ENCODE results near the gene MRPL58. TPM values are rescaled to one million over a fixed set of nuclear protein-coding genes. Genes with fewer than 3 reads are reported as not detected.

MRPL58 gene
- total RNA-seq, 1 experiment from 2014 or later = 195 TPM

DNA sequence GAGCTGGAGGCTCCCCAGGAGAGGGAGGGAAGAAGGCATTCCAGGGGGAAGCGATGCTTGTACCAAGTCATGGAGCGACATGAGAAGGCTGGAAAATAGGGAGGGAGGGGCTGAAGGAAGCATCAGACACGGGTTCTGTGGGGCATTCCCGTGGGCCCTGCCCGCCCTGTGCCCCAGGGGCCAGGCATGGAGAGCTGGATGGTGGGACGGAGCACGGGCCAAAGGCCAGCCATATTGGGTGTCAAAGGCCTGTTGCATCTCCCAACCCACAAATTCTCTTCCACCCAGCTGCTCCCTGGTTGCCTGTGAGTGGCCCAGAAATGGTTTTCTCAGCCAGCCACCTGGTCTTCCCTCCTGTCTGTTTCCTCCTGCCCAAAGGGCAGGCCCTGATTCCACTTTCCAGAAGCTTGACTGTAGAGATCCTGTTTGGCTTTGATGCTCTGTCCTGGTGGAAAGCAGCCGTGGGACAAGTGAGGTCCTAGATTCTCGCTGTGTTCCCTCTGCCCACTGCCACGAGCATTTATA lies 21.8 kb upstream of the MRPL58 start:
- H3K79me2 ChIP-seq (ENCODE audit: low read length) = peaks cover 29% of the 10 kb centered on the region
- no peak for DNase-seq
- H3K27ac ChIP-seq (ENCODE audit: low read length) = no peak overlapping the region
- H3K4me2 ChIP-seq (ENCODE audit: low read length) = no peak overlapping the region
- no peak overlapping the region for H2AFZ ChIP-seq (ENCODE audit: low read length)
- no peaks in the 10 kb centered on the region for H4K20me1 ChIP-seq (ENCODE audit: low read length)
- no peak for ATAC-seq
- no peaks in the 10 kb centered on the region for H3K9me2 ChIP-seq (replicated peaks; ENCODE audit: low read length)
- peaks cover 4% of the 10 kb centered on the region for H3F3A ChIP-seq (ENCODE audit: low read length, unreplicated experiment)
- H3K9ac ChIP-seq (ENCODE audit: low read length) = no peak overlapping the region
- no peaks in the 10 kb centered on the region for H3K27me3 ChIP-seq (ENCODE audit: low read length)
- peaks cover 20% of the 10 kb centered on the region for H3K4me1 ChIP-seq (ENCODE audit: insufficient read depth, low read length)
- intact Hi-C loops (cut with micrococcal nuclease) = no loop called here
- ChIA-PET POLR2A (ENCODE audit: unreplicated experiment) (no interaction called here), CTCF (interaction anchor here (0.6 to 2.1 kb wide), 2 partner anchors 29 to 280 kb away, joined by 5 to 6 read pairs; partner anchors contain the start of gene MIF4GD)
- no peak overlapping the region for H3K4me3 ChIP-seq (ENCODE audit: low read length)
- BruUV-seq (replicated peaks) = no TSS peak
- TF ChIP-seq EZH2phosphoT487 (IDR thresholded peaks at IDR 0.05; ENCODE audit: borderline replicate concordance, low read length) = no peak
- H3K9me3 ChIP-seq (ENCODE audit: low read length) = no peaks in the 10 kb centered on the region
- peaks cover 4% of the 10 kb centered on the region; the same call in 1 of the 2 replicates for H3K36me3 ChIP-seq (ENCODE audit: low read depth, low read length)

DNA sequence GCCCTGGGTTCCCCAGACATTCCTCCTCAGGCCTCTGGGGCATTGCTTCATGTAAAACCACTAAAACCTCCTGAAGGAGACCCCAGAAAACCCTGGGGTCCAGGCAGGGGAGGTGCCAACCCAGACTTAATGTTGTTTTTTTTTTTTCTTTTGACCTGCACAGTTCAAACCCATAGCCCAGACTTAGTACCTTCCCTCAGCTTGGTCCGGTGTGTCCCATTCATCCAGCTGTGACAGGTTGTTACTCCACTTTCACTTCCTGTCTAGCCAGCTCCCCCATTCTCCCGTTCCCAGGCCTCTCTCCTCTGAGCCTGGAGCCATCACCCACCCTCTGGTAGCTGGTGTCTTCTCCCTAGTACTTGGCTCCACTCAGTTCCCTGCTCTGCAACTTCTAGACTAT lies 20.2 kb upstream of the MRPL58 start:
- intact Hi-C loops (cut with micrococcal nuclease) = no loop called here
- TF ChIP-seq, protein P1, sequence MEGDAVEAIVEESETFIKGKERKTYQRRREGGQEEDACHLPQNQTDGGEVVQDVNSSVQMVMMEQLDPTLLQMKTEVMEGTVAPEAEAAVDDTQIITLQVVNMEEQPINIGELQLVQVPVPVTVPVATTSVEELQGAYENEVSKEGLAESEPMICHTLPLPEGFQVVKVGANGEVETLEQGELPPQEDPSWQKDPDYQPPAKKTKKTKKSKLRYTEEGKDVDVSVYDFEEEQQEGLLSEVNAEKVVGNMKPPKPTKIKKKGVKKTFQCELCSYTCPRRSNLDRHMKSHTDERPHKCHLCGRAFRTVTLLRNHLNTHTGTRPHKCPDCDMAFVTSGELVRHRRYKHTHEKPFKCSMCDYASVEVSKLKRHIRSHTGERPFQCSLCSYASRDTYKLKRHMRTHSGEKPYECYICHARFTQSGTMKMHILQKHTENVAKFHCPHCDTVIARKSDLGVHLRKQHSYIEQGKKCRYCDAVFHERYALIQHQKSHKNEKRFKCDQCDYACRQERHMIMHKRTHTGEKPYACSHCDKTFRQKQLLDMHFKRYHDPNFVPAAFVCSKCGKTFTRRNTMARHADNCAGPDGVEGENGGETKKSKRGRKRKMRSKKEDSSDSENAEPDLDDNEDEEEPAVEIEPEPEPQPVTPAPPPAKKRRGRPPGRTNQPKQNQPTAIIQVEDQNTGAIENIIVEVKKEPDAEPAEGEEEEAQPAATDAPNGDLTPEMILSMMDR (conservative IDR thresholded peaks at IDR 0.05; ENCODE audit: low read depth, low read length) = no peak
- TF ChIP-seq EZH2phosphoT487 (IDR thresholded peaks at IDR 0.05; ENCODE audit: borderline replicate concordance, low read length) (no peak), EZH2 (IDR thresholded peaks at IDR 0.05; ENCODE audit: low read length, unreplicated experiment) (no peak)
- H3K9me2 ChIP-seq (replicated peaks; ENCODE audit: low read length) = no peaks in the 10 kb centered on the region
- ChIA-PET CTCF (interaction anchor here (0.5 to 2.1 kb wide), 3 partner anchors 20 to 119 kb away, joined by 3 to 10 read pairs (median 5); partner anchors contain the start of gene HID1), POLR2A (ENCODE audit: unreplicated experiment) (interaction anchor here (0.6 kb wide), 1 partner anchor 9 kb away, joined by 10 read pairs; no protein-coding TSS in a partner anchor)
- no peaks in the 10 kb centered on the region for H3K27me3 ChIP-seq (ENCODE audit: low read length)
- H3K4me1 ChIP-seq (ENCODE audit: insufficient read depth, low read length) = peaks cover 20% of the 10 kb centered on the region
- H3K9me3 ChIP-seq (ENCODE audit: low read length) = no peaks in the 10 kb centered on the region
- H3K4me2 ChIP-seq (ENCODE audit: low read length) = peak overlapping the region; percentile 29; the same call in 1 of the 2 replicates
- H2AFZ ChIP-seq (ENCODE audit: low read length) = no peak overlapping the region
- no peaks in the 10 kb centered on the region for H3F3A ChIP-seq (ENCODE audit: low read length, unreplicated experiment)
- H3K4me3 ChIP-seq (ENCODE audit: low read length) = no peak overlapping the region
- peak overlapping the region; percentile 26 for H3K27ac ChIP-seq (ENCODE audit: low read length)
- no peak for DNase-seq
- no peaks in the 10 kb centered on the region for H4K20me1 ChIP-seq (ENCODE audit: low read length)
- no peak for ATAC-seq
- H3K79me2 ChIP-seq (ENCODE audit: low read length) = peaks cover 29% of the 10 kb centered on the region
- BruUV-seq (replicated peaks) = no TSS peak
- H3K9ac ChIP-seq (ENCODE audit: low read length) = no peak overlapping the region
- H3K36me3 ChIP-seq (ENCODE audit: low read depth, low read length) = peaks cover 4% of the 10 kb centered on the region; the same call in 1 of the 2 replicates

DNA sequence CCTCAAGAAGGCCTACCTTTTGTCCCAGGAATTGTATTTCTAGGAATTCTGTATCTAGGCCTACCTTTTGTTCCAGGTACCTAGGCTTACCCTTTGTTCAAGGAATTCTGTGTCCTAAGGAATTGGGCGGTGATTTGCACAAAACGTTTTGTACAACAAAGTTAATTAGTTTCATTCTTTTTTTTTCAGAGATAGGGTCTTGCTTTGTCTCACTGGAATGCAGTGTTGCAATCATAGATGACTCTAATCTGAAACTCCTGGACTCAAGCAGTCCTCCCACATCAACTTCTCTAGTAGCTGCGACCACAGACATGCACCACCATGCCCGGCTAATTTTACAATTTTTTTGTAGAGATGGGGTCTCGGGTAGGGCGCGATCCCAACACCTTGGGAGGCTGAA lies 18.0 kb upstream of the MRPL58 start:
- ChIA-PET POLR2A (ENCODE audit: unreplicated experiment) (no interaction called here), CTCF (no interaction called here)
- no peak overlapping the region for H3K9ac ChIP-seq (ENCODE audit: low read length)
- no TSS peak for BruUV-seq (replicated peaks)
- H3K9me2 ChIP-seq (replicated peaks; ENCODE audit: low read length) = no peaks in the 10 kb centered on the region
- peaks cover 11% of the 10 kb centered on the region for H3K4me1 ChIP-seq (ENCODE audit: insufficient read depth, low read length)
- H4K20me1 ChIP-seq (ENCODE audit: low read length) = no peaks in the 10 kb centered on the region
- H3K4me2 ChIP-seq (ENCODE audit: low read length) = no peak overlapping the region
- peaks cover 7% of the 10 kb centered on the region for H3K36me3 ChIP-seq (ENCODE audit: low read depth, low read length)
- H3F3A ChIP-seq (ENCODE audit: low read length, unreplicated experiment) = no peaks in the 10 kb centered on the region
- TF ChIP-seq EZH2 (IDR thresholded peaks at IDR 0.05; ENCODE audit: low read length, unreplicated experiment) = no peak
- TF ChIP-seq, protein P1 (conservative IDR thresholded peaks at IDR 0.05; ENCODE audit: low read depth, low read length) = no peak
- no peak for TF ChIP-seq EZH2phosphoT487 (IDR thresholded peaks at IDR 0.05; ENCODE audit: borderline replicate concordance, low read length)
- H2AFZ ChIP-seq (ENCODE audit: low read length) = no peak overlapping the region
- intact Hi-C loops (cut with micrococcal nuclease) = no loop called here
- no peak overlapping the region for H3K4me3 ChIP-seq (ENCODE audit: low read length)
- no peak overlapping the region for H3K27ac ChIP-seq (ENCODE audit: low read length)
- no peaks in the 10 kb centered on the region for H3K9me3 ChIP-seq (ENCODE audit: low read length)
- ATAC-seq = no peak
- H3K27me3 ChIP-seq (ENCODE audit: low read length) = no peaks in the 10 kb centered on the region
- no peak for DNase-seq
- H3K79me2 ChIP-seq (ENCODE audit: low read length) = peaks cover 13% of the 10 kb centered on the region

All from PC-3 (cell line).